Muscle layer of colon (tissue), 2 donors: Measurements from ENCODE around the gene ESAM.

ENCODE experiments used
- H3K27ac ChIP-seq: one replicate; pipeline ENCODE4 v1.7.0; 2013; ENCODE audit warnings: low read depth, mild to moderate bottlenecking, low read length, moderate library complexity
- H3K27me3 ChIP-seq, 2 donors: one replicate each; pipeline ENCODE4 v1.7.0; 2013; ENCODE audit warnings: low read length in 2 of 2, mild to moderate bottlenecking in 2 of 2; ENCODE audit not compliant: insufficient read depth in 2 of 2, control insufficient read depth in 1 of 2
- H3K36me3 ChIP-seq: one replicate; pipeline ENCODE4 v1.7.0; 2013; ENCODE audit warnings: mild to moderate bottlenecking, low read length; ENCODE audit not compliant: insufficient read depth
- H3K4me1 ChIP-seq: one replicate; pipeline ENCODE4 v1.7.0; 2013; ENCODE audit warnings: mild to moderate bottlenecking, low read length; ENCODE audit not compliant: insufficient read depth
- H3K4me3 ChIP-seq, 2 donors: one replicate each; pipeline ENCODE4 v1.7.0; 2013; ENCODE audit warnings: low read length in 2 of 2, low read depth in 1 of 2, mild to moderate bottlenecking in 1 of 2, moderate library complexity in 1 of 2
- H3K9ac ChIP-seq: one replicate; pipeline ENCODE4 v1.7.0; 2013; ENCODE audit warnings: low read length
- H3K9me3 ChIP-seq: one replicate; pipeline ENCODE4 v1.7.0; 2013; ENCODE audit warnings: mild to moderate bottlenecking, low read length
- donor health status: abdominal sarcoma.
- donor health status: Adenocarcinoma of cecum.

ESAM gene

DNA sequence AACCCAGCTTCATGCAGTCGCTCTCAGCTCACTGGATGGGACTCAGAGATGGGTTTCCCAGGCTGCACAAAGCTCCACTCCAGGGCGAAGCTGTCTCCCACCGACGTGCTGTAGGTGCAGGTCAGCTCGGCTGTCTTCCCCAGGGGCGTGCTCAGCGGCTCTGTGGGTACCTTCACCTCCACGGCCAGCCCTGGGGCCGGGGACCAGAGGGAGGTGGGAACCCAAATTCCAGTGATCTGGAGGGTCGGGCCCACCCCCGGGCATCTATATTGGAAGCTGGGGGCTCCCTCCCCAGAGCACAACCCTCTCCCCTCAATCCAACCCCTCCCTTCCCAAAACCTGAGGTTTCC, 10.7 kb downstream of the ESAM start:
- no peak overlapping the region for H3K27ac ChIP-seq
- H3K4me1 ChIP-seq, result peaks cover 4% of the 10 kb centered on the region
- H3K9ac ChIP-seq, result no peak overlapping the region
- peaks cover 30 to 56% of the 10 kb centered on the region in 2 donors for H3K27me3 ChIP-seq
- H3K9me3 ChIP-seq, result no peaks in the 10 kb centered on the region
- no peaks in the 10 kb centered on the region for H3K36me3 ChIP-seq
- H3K4me3 ChIP-seq, result no peak overlapping the region

- no peak overlapping the region for H3K4me3 ChIP-seq
- no peak overlapping the region for H3K27ac ChIP-seq
- H3K9me3 ChIP-seq, result no peaks in the 10 kb centered on the region
- peaks cover 8% of the 10 kb centered on the region for H3K4me1 ChIP-seq
- H3K36me3 ChIP-seq, result no peaks in the 10 kb centered on the region
- peaks cover 41 to 65% of the 10 kb centered on the region in 2 donors for H3K27me3 ChIP-seq
- no peak overlapping the region for H3K9ac ChIP-seq
Measured at GRCh38 chr11:124749912-124750311, 12.2 kb downstream of the ESAM start.

DNA sequence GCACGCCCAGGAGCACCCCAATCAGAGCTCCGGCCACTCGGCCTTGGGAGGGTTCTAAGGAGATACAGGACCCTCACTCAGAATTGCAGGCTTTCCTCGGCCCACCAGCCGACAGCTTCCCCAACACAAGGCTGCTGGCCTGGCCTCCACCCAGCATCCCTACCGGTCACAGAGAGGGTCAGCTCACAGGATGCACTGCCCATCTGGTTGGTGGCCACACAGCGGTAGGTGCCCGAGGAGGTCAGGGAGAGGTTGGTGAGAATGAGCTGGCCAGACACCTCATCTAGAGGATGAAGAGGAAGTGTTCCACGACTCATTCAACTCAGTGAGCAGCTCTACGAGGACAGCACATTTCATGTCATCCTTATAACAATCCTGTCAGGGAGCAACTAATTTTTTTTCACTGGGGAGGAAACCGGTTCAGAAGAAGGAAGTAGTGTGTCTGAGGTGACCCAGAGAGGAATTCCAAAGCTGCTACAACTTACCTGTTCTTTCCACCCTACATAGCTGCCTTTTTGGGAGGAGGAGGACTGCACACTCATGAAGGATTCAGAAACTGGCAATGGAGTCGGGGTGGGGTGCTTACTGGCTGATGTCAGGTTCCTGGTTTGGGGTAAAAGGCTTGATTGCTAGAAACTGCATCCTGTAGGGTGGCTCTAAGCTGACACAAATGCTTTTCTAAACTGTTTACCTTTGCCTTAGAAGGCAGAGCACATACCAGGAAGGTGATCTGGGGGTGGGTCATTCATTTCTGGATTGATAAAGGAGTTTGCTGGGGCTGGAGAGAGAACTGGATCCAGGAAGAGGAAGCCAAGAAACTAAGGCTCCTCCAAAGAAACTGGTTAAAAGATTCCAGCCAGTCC, 13.4 kb downstream of the ESAM start:
- Histone ChIP-seq H3K27me3 (peaks cover 53 to 76% of the 10 kb centered on the region in 2 donors), H3K9ac (no peak overlapping the region), H3K4me3 (no peak overlapping the region)

DNA sequence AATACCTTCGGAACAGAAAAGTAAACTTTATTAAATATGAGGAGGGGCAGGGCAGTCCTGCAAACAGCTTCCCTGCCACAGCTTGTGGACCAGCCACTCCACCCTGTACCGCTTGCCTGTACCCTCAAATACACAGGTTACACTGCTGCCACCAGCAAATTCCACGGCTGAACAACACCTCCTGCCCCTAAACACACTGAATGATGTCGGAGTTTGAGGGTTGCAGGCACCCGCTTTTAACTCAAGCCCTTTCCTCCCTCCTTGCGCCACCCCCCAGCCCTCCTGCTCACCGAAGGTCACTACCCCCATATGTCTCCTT, 14.0 kb downstream of the ESAM start:
- Histone ChIP-seq H3K4me1 (peaks cover 8% of the 10 kb centered on the region), H3K4me3 (no peak overlapping the region), H3K36me3 (no peaks in the 10 kb centered on the region), H3K9ac (no peak overlapping the region), H3K9me3 (no peaks in the 10 kb centered on the region), H3K27me3 (peaks cover 59 to 83% of the 10 kb centered on the region in 2 donors), H3K27ac (no peak overlapping the region)

More for the DNA sequence above, 13.4 kb downstream of the ESAM start:
- Histone ChIP-seq H3K36me3 (no peaks in the 10 kb centered on the region), H3K9me3 (no peaks in the 10 kb centered on the region), H3K27ac (no peak overlapping the region), H3K4me1 (peaks cover 8% of the 10 kb centered on the region)

- no peaks in the 10 kb centered on the region for H3K36me3 ChIP-seq
- H3K9me3 ChIP-seq, result no peaks in the 10 kb centered on the region
- no peak overlapping the region for H3K27ac ChIP-seq
- H3K27me3 ChIP-seq, result peaks cover 64 to 87% of the 10 kb centered on the region in 2 donors
- peaks cover 8% of the 10 kb centered on the region for H3K4me1 ChIP-seq
- no peak overlapping the region for H3K4me3 ChIP-seq
- no peak overlapping the region for H3K9ac ChIP-seq
Measured at GRCh38 chr11:124747406-124748099, 14.5 kb downstream of the ESAM start.

DNA sequence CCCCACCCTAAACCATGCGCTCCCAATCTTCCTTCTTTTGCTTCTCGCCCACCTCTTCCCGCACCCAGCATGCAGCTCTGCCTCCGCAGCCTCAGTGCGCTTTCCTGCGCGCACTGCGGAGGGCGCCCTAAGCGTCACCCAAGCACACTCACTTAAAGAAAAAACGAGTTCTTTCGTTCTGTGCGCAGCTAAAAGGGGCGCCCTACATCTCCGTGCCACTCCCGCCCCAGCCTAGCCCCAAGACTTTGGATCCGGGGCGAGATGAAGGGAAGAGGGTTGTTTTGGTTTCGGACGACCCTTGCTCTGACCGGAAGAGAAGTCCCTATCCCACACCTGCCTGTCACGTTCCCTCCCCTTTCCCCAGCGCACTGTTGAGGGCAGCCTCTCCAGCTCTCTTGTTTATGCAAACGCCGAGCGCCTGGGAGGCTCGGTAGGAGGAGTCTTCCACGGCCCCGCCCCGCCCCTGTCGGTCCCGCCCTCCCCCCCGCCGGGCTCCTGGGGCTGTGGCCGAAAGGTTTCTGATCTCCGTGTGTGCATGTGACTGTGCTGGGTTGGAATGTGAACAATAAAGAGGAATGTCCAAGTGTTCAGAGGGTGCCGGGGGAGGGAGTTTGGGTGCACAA, 15.4 kb downstream of the ESAM start:
- H3K27me3 ChIP-seq, result peaks cover 67 to 85% of the 10 kb centered on the region in 2 donors
- H3K4me3 ChIP-seq, result peak overlapping the region; percentile 41 to 65
- peaks cover 8% of the 10 kb centered on the region for H3K4me1 ChIP-seq
- H3K9ac ChIP-seq, result no peak overlapping the region
- H3K9me3 ChIP-seq, result no peaks in the 10 kb centered on the region
- H3K36me3 ChIP-seq, result no peaks in the 10 kb centered on the region
- no peak overlapping the region for H3K27ac ChIP-seq

DNA sequence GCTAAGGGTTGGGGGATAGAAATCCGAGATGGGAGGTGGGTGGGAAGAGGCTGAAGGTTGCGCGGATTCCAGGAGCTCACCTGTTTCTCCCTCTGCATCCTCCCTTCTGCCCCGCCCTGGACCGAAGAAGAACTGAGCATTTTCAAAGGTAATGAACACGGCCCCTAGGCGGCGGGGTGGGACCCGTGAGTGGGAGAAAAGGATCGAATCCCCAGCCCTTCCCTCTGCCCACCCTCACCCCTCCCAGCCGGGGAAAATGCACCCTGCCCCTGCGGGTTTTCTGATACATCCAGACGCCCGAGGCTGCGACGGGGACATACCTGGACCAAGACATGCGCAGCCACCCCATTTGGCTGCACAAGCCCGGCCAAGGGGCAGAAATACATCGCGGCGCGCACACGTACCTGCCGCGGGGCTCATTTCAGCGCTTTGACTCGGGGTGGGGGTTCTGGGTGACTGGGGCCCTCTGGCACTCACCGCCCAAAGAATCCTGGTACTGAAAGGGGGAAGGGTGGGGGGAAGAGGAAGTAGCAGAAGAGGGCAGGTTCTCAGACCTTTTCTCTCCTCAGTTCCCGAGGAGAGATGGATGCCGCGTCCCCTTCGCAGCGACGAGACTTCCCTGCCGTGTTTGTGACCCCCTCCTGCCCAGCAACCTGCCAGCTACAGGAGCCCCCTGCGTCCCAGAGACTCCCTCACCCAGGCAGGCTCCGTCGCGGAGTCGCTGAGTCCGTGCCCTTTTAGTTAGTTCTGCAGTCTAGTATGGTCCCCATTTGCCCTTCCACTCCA, 16.1 kb downstream of the ESAM start:
- Histone ChIP-seq H3K27me3 (peaks cover 70 to 85% of the 10 kb centered on the region in 2 donors), H3K9ac (no peak overlapping the region), H3K36me3 (no peaks in the 10 kb centered on the region), H3K4me1 (peaks cover 8% of the 10 kb centered on the region), H3K27ac (no peak overlapping the region), H3K4me3 (peak overlapping the region; percentile 41 to 65), H3K9me3 (no peaks in the 10 kb centered on the region)

GRCh38 chr11:124745270-124745834, 16.7 kb downstream of the ESAM start:
- no peaks in the 10 kb centered on the region for H3K9me3 ChIP-seq
- H3K9ac ChIP-seq, result no peak overlapping the region
- H3K27me3 ChIP-seq, result peaks cover 72 to 91% of the 10 kb centered on the region in 2 donors
- no peaks in the 10 kb centered on the region for H3K36me3 ChIP-seq
- H3K4me3 ChIP-seq, result no peak overlapping the region
- peaks cover 13% of the 10 kb centered on the region for H3K4me1 ChIP-seq
- no peak overlapping the region for H3K27ac ChIP-seq

GRCh38 chr11:124743050-124743449, 19.0 kb downstream of the ESAM start:
- Histone ChIP-seq H3K27ac (no peak overlapping the region), H3K27me3 (peaks cover 66 to 79% of the 10 kb centered on the region in 2 donors), H3K4me3 (no peak overlapping the region), H3K4me1 (peaks cover 17% of the 10 kb centered on the region), H3K9me3 (no peaks in the 10 kb centered on the region), H3K9ac (no peak overlapping the region), H3K36me3 (no peaks in the 10 kb centered on the region)

GRCh38 chr11:124742555-124742954, 19.5 kb downstream of the ESAM start:
- Histone ChIP-seq H3K9me3 (no peaks in the 10 kb centered on the region), H3K4me3 (no peak overlapping the region), H3K4me1 (peaks cover 17% of the 10 kb centered on the region), H3K36me3 (no peaks in the 10 kb centered on the region), H3K9ac (no peak overlapping the region), H3K27ac (no peak overlapping the region), H3K27me3 (peaks cover 65 to 74% of the 10 kb centered on the region in 2 donors)
